ENCODE measurements around the gene AP2A2. TPM values are rescaled to one million over a fixed set of nuclear protein-coding genes. Genes with fewer than 3 reads are reported as not detected.

AP2A2 gene
- total RNA-seq, 4 donors from 2014 or later = 79.2 to 115 (median 110) TPM

- TF ChIP-seq, protein P1, sequence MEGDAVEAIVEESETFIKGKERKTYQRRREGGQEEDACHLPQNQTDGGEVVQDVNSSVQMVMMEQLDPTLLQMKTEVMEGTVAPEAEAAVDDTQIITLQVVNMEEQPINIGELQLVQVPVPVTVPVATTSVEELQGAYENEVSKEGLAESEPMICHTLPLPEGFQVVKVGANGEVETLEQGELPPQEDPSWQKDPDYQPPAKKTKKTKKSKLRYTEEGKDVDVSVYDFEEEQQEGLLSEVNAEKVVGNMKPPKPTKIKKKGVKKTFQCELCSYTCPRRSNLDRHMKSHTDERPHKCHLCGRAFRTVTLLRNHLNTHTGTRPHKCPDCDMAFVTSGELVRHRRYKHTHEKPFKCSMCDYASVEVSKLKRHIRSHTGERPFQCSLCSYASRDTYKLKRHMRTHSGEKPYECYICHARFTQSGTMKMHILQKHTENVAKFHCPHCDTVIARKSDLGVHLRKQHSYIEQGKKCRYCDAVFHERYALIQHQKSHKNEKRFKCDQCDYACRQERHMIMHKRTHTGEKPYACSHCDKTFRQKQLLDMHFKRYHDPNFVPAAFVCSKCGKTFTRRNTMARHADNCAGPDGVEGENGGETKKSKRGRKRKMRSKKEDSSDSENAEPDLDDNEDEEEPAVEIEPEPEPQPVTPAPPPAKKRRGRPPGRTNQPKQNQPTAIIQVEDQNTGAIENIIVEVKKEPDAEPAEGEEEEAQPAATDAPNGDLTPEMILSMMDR (IDR thresholded peaks at IDR 0.05; ENCODE audit: low read depth) = no peak
Observed at GRCh38 chr11:1053121-1053901, 127.6 kb downstream of the AP2A2 start.

GRCh38 chr11:1054143-1055108, 128.8 kb downstream of the AP2A2 start:
- TF ChIP-seq, protein P1 (IDR thresholded peaks at IDR 0.05; ENCODE audit: low read depth) = no peak

DNA sequence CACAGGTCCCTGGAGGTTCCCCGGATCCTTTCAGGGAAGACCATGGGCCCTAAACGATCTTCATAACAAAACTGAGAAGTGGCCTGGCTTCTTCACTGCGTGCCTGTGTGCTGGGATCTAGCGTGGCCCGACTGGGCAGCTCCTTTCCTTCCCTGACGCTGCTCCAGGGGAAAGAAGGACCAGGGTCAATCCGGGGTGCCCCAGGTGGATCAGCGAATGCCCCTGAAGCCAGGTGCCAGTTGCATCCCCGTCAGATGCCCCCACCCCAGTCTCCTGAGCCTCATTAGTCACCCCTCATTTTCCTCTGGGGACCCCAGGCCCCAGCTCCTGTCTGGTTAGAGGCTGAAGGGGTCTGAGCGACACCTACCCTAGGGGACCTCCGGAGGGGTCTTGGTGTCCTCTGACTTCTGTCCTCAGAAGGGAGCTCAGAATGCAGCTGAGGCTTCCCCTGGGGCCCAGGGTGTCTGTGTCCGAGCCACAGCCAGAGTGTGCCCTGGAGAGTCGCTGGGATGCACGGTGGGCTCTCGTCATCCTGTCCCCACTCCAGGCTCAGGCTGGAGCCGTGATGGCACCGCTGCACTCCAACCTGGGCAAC, 129.5 kb downstream of the AP2A2 start:
- TF ChIP-seq, protein P1 (IDR thresholded peaks at IDR 0.05; ENCODE audit: low read depth) = no peak

DNA sequence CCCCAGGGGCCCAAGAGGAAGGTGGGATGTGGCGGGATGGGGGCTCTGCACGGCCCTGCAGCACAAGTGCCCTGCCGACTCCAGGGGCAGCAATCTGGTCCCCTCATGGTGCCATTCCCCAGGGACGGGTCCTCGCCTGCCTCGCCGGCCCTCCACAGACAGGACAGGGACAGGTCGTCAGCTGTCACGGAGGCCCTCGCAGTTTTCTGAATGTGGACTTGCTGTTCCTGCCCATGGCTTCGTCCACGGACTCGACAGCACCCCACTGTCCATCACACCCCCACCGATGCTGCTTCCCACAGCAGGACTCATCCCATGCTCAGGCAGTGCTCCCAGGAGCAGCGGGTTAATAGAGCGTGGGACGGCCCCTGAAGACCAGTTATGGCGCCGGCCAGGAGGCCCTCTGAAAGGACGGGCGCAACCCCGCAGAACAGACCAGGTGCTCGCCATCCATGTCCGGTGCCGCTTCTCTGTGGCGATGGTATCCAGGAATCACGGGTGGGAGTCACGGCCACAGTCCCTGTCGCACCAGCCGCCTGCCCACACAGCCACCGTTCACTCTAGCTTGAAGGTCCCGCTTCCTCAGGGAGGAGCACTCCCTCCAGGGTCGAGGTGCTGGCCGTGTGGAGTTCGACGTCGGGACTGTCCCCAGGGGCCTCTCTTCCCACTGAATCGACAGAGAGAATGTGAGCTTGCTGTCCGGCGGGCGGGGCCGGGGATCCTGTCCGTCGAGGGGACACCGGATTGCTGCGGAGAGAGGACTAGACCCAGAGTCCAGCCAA, 130.5 kb downstream of the AP2A2 start:
- TF ChIP-seq, protein P1 (IDR thresholded peaks at IDR 0.05; ENCODE audit: low read depth) = no peak

DNA sequence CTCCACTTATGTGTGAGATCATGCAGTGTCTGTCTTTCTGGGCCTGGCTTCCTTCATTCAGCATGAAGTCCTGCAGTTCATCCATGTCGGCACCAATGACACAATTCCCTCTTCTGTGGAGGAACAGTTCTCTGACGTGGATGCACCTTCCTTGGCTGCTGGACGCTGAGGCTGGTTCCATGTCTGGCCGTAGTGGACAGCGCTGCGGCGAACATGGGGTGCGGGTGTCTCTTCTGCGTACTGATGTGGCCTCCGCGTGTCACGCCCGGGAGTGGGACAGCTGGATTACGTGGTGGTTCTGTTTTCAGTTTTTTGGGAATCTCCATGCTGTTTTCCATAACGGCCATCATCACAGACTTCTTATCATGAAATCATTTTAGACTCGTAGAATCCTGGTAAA, 132.1 kb downstream of the AP2A2 start:
- TF ChIP-seq, protein P1 (IDR thresholded peaks at IDR 0.05; ENCODE audit: low read depth) = no peak

DNA sequence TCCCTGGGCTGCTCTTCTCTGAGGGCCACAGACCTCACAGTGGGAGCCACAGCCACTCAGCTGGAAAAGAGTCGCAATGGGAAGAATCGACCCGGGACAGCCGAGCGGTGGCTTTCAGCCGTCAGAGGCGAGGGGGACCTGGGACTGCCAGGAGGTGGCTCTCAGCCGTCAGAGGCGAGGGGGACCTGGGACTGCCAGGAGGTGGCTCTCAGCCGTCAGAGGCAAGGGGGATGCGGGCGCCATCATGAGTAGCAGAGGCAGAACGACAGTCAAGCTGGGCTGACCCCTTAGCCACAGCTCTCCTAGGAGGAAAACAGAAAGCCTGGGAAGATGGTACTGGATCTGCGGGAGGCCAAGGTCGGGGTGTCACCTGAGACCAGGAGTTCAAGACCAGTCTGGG, 134.1 kb downstream of the AP2A2 start:
- TF ChIP-seq, protein P1 (IDR thresholded peaks at IDR 0.05; ENCODE audit: low read depth) = no peak
